Gastrocnemius medialis (tissue), 4 donors: ENCODE results near the gene PLAC9. TPM values are rescaled to one million over a fixed set of nuclear protein-coding genes. Genes with fewer than 3 reads are reported as not detected.
A peak's percentile ranks its signal among the peaks of the same experiment; 100 is the strongest.
"Not testable (repeated sequence)": the region's sequence is repeated elsewhere in the genome, so short reads cannot be mapped to it uniquely, and the experiment has no call there.

Experiments
- ATAC-seq, 2 donors: fragments of 150-250 bp; one replicate each; pipeline ENCODE4 v1.9.1; 2016
- DNase-seq, 2 donors: peaks; one replicate each; pipeline ENCODE4 v3.0.0-alpha.2; 2019
- H3K27ac ChIP-seq, 4 donors: fragments of 200-600 bp; sonication (generic); 1 replicate in 1 of 4; 2 replicates in 3 of 4; pipeline ENCODE4 v1.5.1; 2016 to 2018; ENCODE audit warnings: mild to moderate bottlenecking in 2 of 4, moderate library complexity in 1 of 4
- H3K27me3 ChIP-seq, 3 donors: fragments of 200-600 bp; sonication (generic) in 2 of 3; 1 replicate in 1 of 3; 2 replicates in 2 of 3; pipeline versions ENCODE4 v1.5.1 to v1.6.0; 2016 to 2019; ENCODE audit warnings: mild to moderate bottlenecking in 1 of 3, moderate library complexity in 1 of 3
- H3K36me3 ChIP-seq, 2 donors: fragments of 200-600 bp; sonication (generic) in 1 of 2; one replicate each; pipeline ENCODE4 v1.5.1; 2017 to 2018
- H3K4me1 ChIP-seq, 2 donors: fragments of 200-600 bp; sonication (generic) in 1 of 2; one replicate each; pipeline ENCODE4 v1.5.1; 2016 to 2017; ENCODE audit warnings: mild to moderate bottlenecking in 2 of 2
- H3K4me3 ChIP-seq, 4 donors: fragments of 200-600 bp; sonication (generic) in 3 of 4; 1 replicate in 1 of 4; 2 replicates in 3 of 4; pipeline ENCODE4 v1.5.1; 2016 to 2019; ENCODE audit warnings: mild to moderate bottlenecking in 2 of 4
- H3K9me3 ChIP-seq, 3 donors: fragments of 200-600 bp; sonication (generic) in 2 of 3; 1 replicate in 1 of 3; 2 replicates in 2 of 3; pipeline ENCODE4 v1.5.1; 2016 to 2019
- CTCF ChIP-seq, 5 experiments: fragments of 450-650 bp in 3 of 5; fragments of 200-600 bp in 2 of 5; sonication (generic) in 2 of 5; IDR thresholded peaks in 4 of 5; conservative IDR thresholded peaks in 1 of 5; 1 replicate in 4 of 5; 2 replicates in 1 of 5; pipeline ENCODE4 v1.5.1; 2016 to 2019; ENCODE audit warnings: antibody characterized with exemption in 5 of 5, mild to moderate bottlenecking in 3 of 5, moderate library complexity in 3 of 5
- POLR2A ChIP-seq, 2 donors: fragments of 450-650 bp; IDR thresholded peaks; one replicate each; pipeline ENCODE4 v1.6.1; 2017; ENCODE audit warnings: antibody characterized with exemption in 2 of 2, mild to moderate bottlenecking in 2 of 2, moderate library complexity in 2 of 2
- in situ Hi-C, 4 donors: fragments of 200-750 bp; cut with MboI; loops; one replicate each; pipeline versions ENCODE4 v1.15.0 to v1.8.0; 2017; ENCODE audit warnings: low sequenced_read_pairs in 4 of 4
- intact Hi-C: fragments of 100-400 bp; cut with DNase I; formaldehyde crosslinking; loops from one replicate; pipeline ENCODE4 v1.15.1; 2023; ENCODE audit warnings: low total_unique reads
- total RNA-seq, 4 donors: library from RNA; depleted of rRNA; stranded (reverse); fragments of >200 nt; gene quantifications; one replicate each; pipeline versions ENCODE4 v1.1.0 to v1.2.3, GENCODE V29; 2016

PLAC9 gene
- 10 to 100 TPM in 1 of 4 donors, 1 to 10 TPM in 3; 4.6 to 16.1 (median 6.9) TPM for total RNA-seq

- in situ Hi-C loops (no loop called here), intact Hi-C loops (no loop called here)
- H3K36me3 ChIP-seq, result no peaks in the 10 kb centered on the region
- DNase-seq (no peak), ATAC-seq (no peak)
- H3K27me3 ChIP-seq, result peaks cover 0 to 18% (median 17%) of the 10 kb centered on the region in 3 donors
- no peak for TF ChIP-seq CTCF (IDR thresholded peaks at IDR 0.05 in 4 of 5, conservative IDR thresholded peaks at IDR 0.05 in 1 of 5)
- no peak for TF ChIP-seq POLR2A (IDR thresholded peaks at IDR 0.05)
- H3K27ac ChIP-seq, result peak within 1 kb of the TSS; percentile 50 to 83 (median 70)
- H3K4me3 ChIP-seq, result peak within 1 kb of the TSS; percentile 42 to 58 (median 54)
- no peaks in the 10 kb centered on the region for H3K9me3 ChIP-seq
- H3K4me1 ChIP-seq, result peaks cover 0 to 20% of the 10 kb centered on the region in 2 donors
These were observed at the start of gene PLAC9 for GRCh38 chr10:80132299-80133139. Gene PLAC9 (plus strand): TSS chr10:80132730. CDS start chr10:80132763, 33 bp downstream.

GRCh38 chr10:80090121-80090520 is 42.4 kb upstream of the PLAC9 start:
- Histone ChIP-seq H3K36me3 (no peaks in the 10 kb centered on the region), H3K4me1 (no peaks in the 10 kb centered on the region), H3K27me3 (no peaks in the 10 kb centered on the region), H3K4me3 (no peak overlapping the region), H3K9me3 (no peaks in the 10 kb centered on the region), H3K27ac (no peak overlapping the region)
- ATAC-seq, result no peak
- TF ChIP-seq CTCF (IDR thresholded peaks at IDR 0.05 in 4 of 5, conservative IDR thresholded peaks at IDR 0.05 in 1 of 5) (no peak), POLR2A (IDR thresholded peaks at IDR 0.05) (no peak)
- intact Hi-C loops, result no loop called here
- in situ Hi-C loops, result no loop called here
- no peak for DNase-seq

GRCh38 chr10:80094231-80094630 is 38.3 kb upstream of the PLAC9 start:
- no peak for TF ChIP-seq POLR2A (IDR thresholded peaks at IDR 0.05)
- TF ChIP-seq CTCF (IDR thresholded peaks at IDR 0.05 in 4 of 5, conservative IDR thresholded peaks at IDR 0.05 in 1 of 5), result no peak
- Histone ChIP-seq H3K36me3 (no peaks in the 10 kb centered on the region), H3K4me3 (no peak overlapping the region), H3K9me3 (no peaks in the 10 kb centered on the region), H3K27me3 (no peaks in the 10 kb centered on the region), H3K4me1 (no peaks in the 10 kb centered on the region), H3K27ac (no peak overlapping the region)
- DNase-seq (no peak), ATAC-seq (no peak)
- in situ Hi-C loops, result no loop called here
- intact Hi-C loops, result no loop called here

GRCh38 chr10:80098272-80098671 is 34.3 kb upstream of the PLAC9 start:
- ATAC-seq, H3K27me3 ChIP-seq, H3K4me1 ChIP-seq, in situ Hi-C loops, H3K9me3 ChIP-seq, DNase-seq, H3K36me3 ChIP-seq, intact Hi-C loops, H3K4me3 ChIP-seq, H3K27ac ChIP-seq: not testable (repeated sequence)

GRCh38 chr10:80099295-80099694 is 33.2 kb upstream of the PLAC9 start:
- H3K27me3 ChIP-seq, H3K4me1 ChIP-seq, DNase-seq, H3K4me3 ChIP-seq, intact Hi-C loops, H3K9me3 ChIP-seq, H3K27ac ChIP-seq, ATAC-seq, in situ Hi-C loops, H3K36me3 ChIP-seq: not testable (repeated sequence)
